Activated T-cell treated with anti-CD3 and anti-CD28 coated beads, Interleukin-2, amount 50 U/mL, for 72 hours (primary cell): ENCODE data around the gene MAGI1. TPM values are rescaled to one million over a fixed set of nuclear protein-coding genes. Genes with fewer than 3 reads are reported as not detected.
"Not testable (repeated sequence)": the region's sequence is repeated elsewhere in the genome, so short reads cannot be mapped to it uniquely, and the experiment has no call there.

Source experiments
- ATAC-seq, 2 donors: fragments of 150-1000 bp; cut with Tn5 transposase; replicated peaks in 1 of 2; 2 replicates each; pipeline ENCODE4 v1.10.0; 2021; ENCODE audit warnings: moderate library complexity in 2 of 2, mild to moderate bottlenecking in 1 of 2
- DNase-seq, 2 donors: peaks; one replicate each; pipeline ENCODE4 v3.0.0; 2021 to 2022; ENCODE audit warnings: mixed read lengths in 1 of 2
- H3K27ac Mint-ChIP-seq: one replicate; pipeline ENCODE4 v1.8.0; 2022; ENCODE audit warnings: mild to moderate bottlenecking, moderate library complexity, mixed read lengths
- H3K27me3 Mint-ChIP-seq: one replicate; pipeline ENCODE4 v1.8.0; 2022; ENCODE audit warnings: low read depth, mixed read lengths
- H3K36me3 Mint-ChIP-seq, 2 donors: one replicate each; pipeline ENCODE4 v1.8.0; 2022; ENCODE audit warnings: mixed read lengths in 2 of 2, mild to moderate bottlenecking in 1 of 2; ENCODE audit not compliant: insufficient read depth in 2 of 2
- H3K4me1 Mint-ChIP-seq: one replicate; pipeline ENCODE4 v1.8.0; 2022; ENCODE audit warnings: low read depth, mixed read lengths
- H3K4me3 Mint-ChIP-seq, 2 donors: one replicate each; pipeline ENCODE4 v1.8.0; 2022; ENCODE audit warnings: mild to moderate bottlenecking in 2 of 2, mixed read lengths in 2 of 2, moderate library complexity in 2 of 2
- H3K9me3 Mint-ChIP-seq, 2 donors: one replicate each; pipeline ENCODE4 v1.8.0; 2022; ENCODE audit warnings: mixed read lengths in 2 of 2
- total RNA-seq, 2 donors: library from RNA; stranded (reverse); gene quantifications; one replicate each; pipeline ENCODE4 v1.2.3, GENCODE V29; 2022

The MAGI1 gene
- total RNA-seq, 2 donors from 2014 or later = 0.41 to 0.67 TPM

DNA sequence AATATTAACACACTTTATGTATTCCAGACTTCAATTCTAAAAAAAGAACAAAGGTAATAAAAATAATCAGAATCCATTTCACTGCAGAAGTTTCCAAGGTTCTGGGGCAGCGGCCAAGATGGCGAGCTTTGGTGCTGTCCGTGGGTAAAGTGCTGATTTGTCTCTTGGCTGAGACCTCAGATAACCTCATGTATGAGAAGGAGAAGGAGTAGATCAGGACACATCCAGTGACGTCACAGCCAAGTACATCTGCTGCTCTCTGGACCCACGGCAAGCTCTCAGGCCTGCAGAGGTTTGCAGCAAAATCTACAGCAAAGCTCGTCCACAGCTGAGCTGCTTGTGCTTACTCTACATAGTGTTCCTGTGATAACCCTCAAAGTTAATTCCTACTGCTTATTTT is 165.7 kb downstream of the MAGI1 start:
- Mint-ChIP-seq H3K36me3 (no peaks in the 10 kb centered on the region), H3K4me3 (no peak overlapping the region), H3K27me3 (no peaks in the 10 kb centered on the region), H3K4me1 (no peaks in the 10 kb centered on the region), H3K9me3 (peaks cover 2 to 7% of the 10 kb centered on the region in 2 donors), H3K27ac (no peak overlapping the region)
- ATAC-seq (no peak), DNase-seq (no peak)

DNA sequence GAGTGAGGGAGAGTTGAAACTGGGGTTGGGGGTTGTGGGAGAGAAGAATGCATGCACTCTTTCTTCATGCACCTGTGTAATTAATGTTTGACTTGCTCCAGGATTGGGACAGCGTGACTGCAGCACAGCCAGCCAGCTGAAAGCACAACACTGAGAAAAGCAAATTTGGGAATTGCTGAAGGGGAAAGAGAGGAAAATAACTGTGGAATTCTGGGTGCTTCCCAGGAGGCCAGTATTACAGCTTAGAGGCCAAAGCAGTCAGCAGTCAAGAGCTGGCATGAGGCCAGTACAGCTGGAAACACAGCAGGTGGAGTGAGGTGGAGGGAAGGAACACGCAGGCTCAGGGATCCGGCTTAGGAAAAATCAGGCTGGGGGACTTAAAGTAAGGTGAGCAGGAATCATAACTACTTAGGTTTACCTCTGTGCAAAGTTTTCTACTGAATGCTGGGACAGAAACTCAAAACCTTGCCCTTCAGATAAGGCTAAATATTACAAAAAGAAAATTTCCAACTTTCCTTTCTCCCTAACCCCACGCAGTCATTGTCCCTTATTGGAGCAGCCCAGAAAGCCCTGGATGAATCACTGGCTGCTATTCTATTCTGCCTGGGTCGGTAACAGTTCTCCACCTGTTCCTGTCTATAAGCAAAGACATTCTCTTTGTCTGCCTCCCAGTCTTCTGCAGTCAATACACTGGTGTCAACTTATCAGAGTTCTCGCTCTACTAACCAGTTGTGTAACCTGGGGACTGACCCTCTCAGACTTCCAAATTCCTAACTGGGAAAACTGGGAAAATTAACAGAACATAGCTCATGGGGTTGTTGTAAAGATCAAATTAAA is 167.2 kb downstream of the MAGI1 start:
- Mint-ChIP-seq H3K27me3 (no peaks in the 10 kb centered on the region), H3K4me3 (no peak overlapping the region), H3K4me1 (no peaks in the 10 kb centered on the region), H3K9me3 (peaks cover 2 to 7% of the 10 kb centered on the region in 2 donors), H3K27ac (no peak overlapping the region), H3K36me3 (no peaks in the 10 kb centered on the region)
- DNase-seq = no peak
- ATAC-seq = no peak

DNA sequence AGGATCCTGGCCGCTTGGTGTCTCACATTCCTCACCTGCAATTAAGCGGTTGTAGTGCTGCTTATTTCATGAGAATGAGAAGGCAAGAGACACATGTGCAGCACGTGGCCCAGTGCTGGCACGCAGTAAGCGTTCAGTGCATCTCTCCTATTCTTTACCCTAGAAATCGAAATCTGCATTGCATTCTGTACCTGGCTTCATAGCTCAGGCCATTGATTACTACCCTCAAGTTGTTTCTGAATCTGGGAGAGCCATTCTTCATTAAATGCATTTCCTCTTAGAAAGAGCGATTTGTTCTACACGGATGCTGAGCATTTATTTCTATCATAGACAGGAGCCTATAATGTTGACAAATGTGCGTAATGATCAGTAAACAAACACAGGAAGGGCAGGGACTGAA is 168.9 kb downstream of the MAGI1 start:
- no peak for ATAC-seq
- H3K9me3 Mint-ChIP-seq = peaks cover 2 to 7% of the 10 kb centered on the region in 2 donors
- no peaks in the 10 kb centered on the region for H3K4me1 Mint-ChIP-seq
- no peak for DNase-seq
- no peak overlapping the region for H3K4me3 Mint-ChIP-seq
- no peak overlapping the region for H3K27ac Mint-ChIP-seq
- H3K27me3 Mint-ChIP-seq = no peaks in the 10 kb centered on the region
- H3K36me3 Mint-ChIP-seq = no peaks in the 10 kb centered on the region

DNA sequence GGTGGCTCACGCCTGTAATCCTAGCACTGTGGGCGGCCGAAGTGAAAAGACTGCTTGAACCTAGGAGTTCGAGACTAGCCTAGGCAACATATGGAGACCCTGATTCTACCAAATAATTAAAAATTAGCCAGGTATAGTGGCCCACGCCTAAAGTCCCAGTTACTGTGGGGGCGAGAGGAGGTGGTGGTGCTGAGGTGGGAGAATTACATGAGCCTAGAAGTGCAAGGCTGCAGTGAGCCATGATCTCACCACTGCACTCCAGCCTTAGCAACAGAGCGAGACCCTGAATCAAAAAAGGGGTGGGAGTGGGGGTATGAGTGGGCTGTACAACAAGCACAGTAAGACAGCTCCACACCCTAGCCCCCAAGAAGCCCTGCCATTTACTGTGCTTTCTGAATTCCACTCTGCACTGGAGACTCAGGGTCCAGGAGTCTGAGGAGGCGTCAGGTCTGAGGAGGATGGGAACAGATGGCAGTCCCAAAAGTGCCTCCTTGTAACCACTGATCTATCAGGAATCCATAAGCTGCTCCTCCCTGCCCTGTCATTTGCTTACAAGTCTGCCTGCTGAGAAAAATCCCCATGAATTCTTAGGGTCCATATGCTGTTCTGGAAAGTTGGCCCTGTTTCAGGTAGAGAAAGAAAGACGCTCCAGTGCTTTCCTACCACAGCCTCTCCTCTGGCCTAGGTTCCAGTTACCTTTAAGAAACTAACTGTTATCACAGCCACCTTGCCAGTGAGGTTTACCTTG is 171.1 kb downstream of the MAGI1 start:
- H3K4me1 Mint-ChIP-seq = no peaks in the 10 kb centered on the region
- no peak overlapping the region for H3K4me3 Mint-ChIP-seq
- no peak for ATAC-seq
- DNase-seq = no peak
- H3K9me3 Mint-ChIP-seq = peaks cover 4 to 6% of the 10 kb centered on the region in 2 donors
- H3K36me3 Mint-ChIP-seq = no peaks in the 10 kb centered on the region
- H3K27ac Mint-ChIP-seq = no peak overlapping the region
- no peaks in the 10 kb centered on the region for H3K27me3 Mint-ChIP-seq

DNA sequence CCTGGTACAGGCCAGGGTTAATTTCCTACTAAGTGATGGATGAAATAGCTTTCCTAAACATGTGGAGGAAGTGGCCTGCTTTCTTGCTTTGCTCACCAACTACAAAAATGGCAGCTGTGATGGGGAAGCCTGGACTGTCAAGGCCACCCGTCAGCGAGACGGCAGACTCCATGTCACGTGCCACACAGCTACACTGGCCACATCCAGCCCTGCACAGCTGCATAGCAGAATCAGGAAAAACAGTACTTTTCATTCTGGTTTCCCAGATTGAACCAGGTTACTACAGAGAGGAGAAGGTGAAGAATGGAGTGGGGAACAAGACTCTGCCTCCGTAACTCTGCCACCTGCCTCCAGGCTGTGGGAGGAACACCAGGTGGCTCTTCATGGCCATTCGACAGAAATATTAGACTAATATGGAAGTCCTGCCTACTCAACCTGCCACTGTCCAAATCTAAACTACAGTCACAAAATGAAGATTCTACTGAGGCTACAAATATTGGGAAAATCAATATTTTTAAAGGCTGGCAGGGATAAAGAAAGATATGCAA is 174.3 kb downstream of the MAGI1 start:
- H3K4me3 Mint-ChIP-seq = no peak overlapping the region
- H3K27ac Mint-ChIP-seq = no peak overlapping the region
- H3K36me3 Mint-ChIP-seq = no peaks in the 10 kb centered on the region
- DNase-seq (no peak), ATAC-seq (no peak)
- H3K27me3 Mint-ChIP-seq = no peaks in the 10 kb centered on the region
- peaks cover 4% of the 10 kb centered on the region in 2 donors for H3K9me3 Mint-ChIP-seq
- no peaks in the 10 kb centered on the region for H3K4me1 Mint-ChIP-seq

DNA sequence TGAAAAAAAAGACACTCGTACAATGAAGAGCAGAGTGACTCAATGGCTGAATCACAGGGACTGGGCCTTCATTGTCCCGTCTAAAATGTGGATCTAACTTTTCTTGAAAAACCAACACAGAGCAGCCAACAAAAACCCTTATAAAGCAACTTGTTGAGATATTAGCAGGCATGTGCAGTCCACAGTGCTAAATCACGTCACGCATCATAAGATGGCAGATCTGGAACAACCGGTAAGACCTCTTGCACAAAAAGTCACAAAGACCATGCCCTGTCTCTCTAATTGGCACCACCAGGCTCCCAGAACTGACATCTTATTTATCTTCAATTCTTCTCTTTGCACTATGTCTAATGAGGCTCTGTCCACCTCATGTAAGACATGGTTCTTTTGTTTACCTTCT is 177.0 kb downstream of the MAGI1 start:
- H3K27me3 Mint-ChIP-seq = no peaks in the 10 kb centered on the region
- no peaks in the 10 kb centered on the region for H3K4me1 Mint-ChIP-seq
- no peaks in the 10 kb centered on the region for H3K36me3 Mint-ChIP-seq
- no peak overlapping the region for H3K4me3 Mint-ChIP-seq
- no peak overlapping the region for H3K27ac Mint-ChIP-seq
- H3K9me3 Mint-ChIP-seq = peaks cover 2% of the 10 kb centered on the region in 2 donors
- DNase-seq (no peak), ATAC-seq (no peak)

DNA sequence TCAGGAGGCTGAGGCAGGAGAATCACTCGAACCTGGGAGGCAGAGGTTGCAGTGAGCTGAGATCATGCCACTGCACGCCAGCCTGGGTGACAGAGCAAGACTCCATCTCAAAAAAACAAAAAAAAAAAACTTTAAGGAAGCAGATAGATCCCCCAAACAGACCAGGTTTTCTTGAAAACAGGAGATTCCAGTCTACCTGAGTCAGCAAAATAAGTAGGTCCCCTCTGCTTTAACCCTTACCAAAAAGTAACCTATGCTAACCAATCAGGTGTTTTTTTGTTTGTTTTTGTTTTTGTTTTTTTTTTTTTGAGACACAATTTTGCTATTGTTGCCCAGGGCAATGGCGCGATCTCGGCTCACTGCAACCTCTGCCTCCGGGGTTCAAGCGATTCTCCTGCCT is 179.1 kb downstream of the MAGI1 start:
- not testable (repeated sequence) for H3K4me1 Mint-ChIP-seq, H3K9me3 Mint-ChIP-seq, H3K4me3 Mint-ChIP-seq, H3K27ac Mint-ChIP-seq, H3K27me3 Mint-ChIP-seq, ATAC-seq, DNase-seq, H3K36me3 Mint-ChIP-seq

DNA sequence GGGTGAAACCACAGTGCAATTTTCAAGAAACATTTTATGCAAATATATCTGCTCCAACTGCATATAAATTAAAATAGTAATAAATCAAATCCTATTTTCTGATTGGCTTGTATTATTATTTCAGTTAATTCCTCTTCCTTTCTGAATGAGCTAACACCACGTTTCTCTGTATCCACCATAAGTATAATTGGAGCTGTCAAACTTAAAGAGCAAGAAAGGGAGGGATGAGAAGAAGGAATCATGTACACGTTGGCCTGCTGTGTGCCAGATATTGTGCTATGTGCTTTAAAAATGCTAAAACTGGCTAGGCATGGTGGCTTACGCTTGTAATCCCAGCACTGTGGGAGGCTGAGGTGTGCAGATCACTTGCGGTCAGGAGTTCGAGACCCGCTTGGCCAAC is 180.0 kb downstream of the MAGI1 start:
- ATAC-seq (no peak), DNase-seq (no peak)
- no peak overlapping the region for H3K4me3 Mint-ChIP-seq
- no peak overlapping the region for H3K27ac Mint-ChIP-seq
- no peaks in the 10 kb centered on the region for H3K36me3 Mint-ChIP-seq
- peaks cover 2 to 4% of the 10 kb centered on the region in 2 donors for H3K9me3 Mint-ChIP-seq
- H3K27me3 Mint-ChIP-seq = no peaks in the 10 kb centered on the region
- no peaks in the 10 kb centered on the region for H3K4me1 Mint-ChIP-seq

DNA sequence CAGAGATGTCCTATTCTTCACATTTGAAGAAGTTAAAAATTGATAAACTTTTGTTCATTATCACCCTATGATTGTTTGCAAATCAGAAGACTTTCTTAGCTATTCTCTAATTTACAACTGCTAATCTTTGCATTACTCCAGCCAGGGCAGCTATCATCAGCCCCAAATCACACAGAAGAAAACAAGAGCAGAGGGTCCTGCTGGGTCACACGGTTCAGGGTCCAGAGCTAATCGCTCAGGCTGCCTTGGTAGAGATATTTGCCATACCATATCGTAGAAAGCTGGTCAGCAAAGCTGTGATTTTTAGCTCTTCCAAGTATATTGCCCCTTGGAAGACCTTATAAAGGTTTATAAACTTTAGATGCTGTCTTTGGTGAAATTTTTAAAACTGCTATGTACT is 181.4 kb downstream of the MAGI1 start:
- peaks cover 0 to 2% of the 10 kb centered on the region in 2 donors for H3K9me3 Mint-ChIP-seq
- H3K36me3 Mint-ChIP-seq = no peaks in the 10 kb centered on the region
- ATAC-seq = no peak
- H3K27ac Mint-ChIP-seq = no peak overlapping the region
- no peaks in the 10 kb centered on the region for H3K4me1 Mint-ChIP-seq
- no peaks in the 10 kb centered on the region for H3K27me3 Mint-ChIP-seq
- no peak for DNase-seq
- H3K4me3 Mint-ChIP-seq = no peak overlapping the region

DNA sequence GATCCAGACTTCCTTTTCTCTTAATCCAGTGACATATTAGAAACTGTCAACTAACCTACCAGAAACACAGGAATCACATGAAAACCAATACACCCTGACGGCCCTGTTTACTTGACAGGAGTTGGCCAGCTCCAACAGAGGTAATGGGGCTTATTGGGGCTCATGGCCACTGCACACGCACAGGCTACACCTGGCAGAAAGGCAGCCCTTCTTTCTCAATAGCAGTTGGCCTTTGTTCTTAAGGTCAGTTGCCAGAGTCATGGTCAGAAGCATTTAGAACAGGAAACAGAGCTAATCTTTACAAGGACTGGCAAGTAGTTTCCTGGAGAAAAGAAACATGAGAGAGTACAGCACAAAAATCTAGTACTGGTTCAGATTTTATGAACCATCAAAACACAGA is 181.8 kb downstream of the MAGI1 start:
- H3K36me3 Mint-ChIP-seq = no peaks in the 10 kb centered on the region
- no peaks in the 10 kb centered on the region for H3K27me3 Mint-ChIP-seq
- no peak overlapping the region for H3K4me3 Mint-ChIP-seq
- no peaks in the 10 kb centered on the region for H3K4me1 Mint-ChIP-seq
- ATAC-seq (no peak), DNase-seq (no peak)
- peaks cover 0 to 2% of the 10 kb centered on the region in 2 donors for H3K9me3 Mint-ChIP-seq
- H3K27ac Mint-ChIP-seq = no peak overlapping the region

DNA sequence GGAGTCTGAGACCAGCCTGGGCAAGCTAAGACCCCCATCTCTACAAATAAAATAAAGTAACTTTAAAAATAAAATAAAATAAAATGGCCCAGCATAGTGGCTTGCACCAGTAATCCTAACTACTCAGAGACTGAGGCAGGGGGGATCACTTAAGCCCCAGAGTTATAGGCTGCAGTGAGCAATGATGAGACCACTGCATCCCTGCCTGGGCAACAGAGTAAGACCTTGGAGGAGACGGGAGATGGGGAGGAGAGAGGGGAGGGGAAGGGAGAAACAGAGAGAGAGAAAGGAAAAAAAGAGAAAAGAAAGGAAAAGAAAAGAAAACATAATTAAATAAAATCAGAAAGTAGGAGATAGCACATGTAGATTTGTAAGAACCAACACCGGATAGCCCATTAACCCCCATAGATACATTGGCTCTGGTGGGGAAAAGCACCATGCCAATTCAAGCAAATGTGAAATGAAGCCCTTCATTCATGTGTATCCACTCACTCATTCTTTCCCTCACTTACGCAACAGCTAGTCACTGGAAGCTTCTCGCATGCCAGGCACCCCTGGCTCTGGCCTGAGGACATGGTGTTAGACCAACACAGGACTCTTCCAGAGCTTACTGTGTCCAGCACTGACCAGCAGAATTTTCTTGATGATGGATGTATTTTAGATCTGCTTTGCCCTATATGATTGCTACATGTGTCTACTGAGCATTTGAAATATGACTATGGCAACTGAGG is 183.2 kb downstream of the MAGI1 start:
- no peak for ATAC-seq
- no peak overlapping the region for H3K27ac Mint-ChIP-seq
- peaks cover 0 to 2% of the 10 kb centered on the region in 2 donors for H3K9me3 Mint-ChIP-seq
- H3K4me3 Mint-ChIP-seq = no peak overlapping the region
- H3K36me3 Mint-ChIP-seq = no peaks in the 10 kb centered on the region
- DNase-seq = no peak
- H3K27me3 Mint-ChIP-seq = no peaks in the 10 kb centered on the region
- no peaks in the 10 kb centered on the region for H3K4me1 Mint-ChIP-seq

DNA sequence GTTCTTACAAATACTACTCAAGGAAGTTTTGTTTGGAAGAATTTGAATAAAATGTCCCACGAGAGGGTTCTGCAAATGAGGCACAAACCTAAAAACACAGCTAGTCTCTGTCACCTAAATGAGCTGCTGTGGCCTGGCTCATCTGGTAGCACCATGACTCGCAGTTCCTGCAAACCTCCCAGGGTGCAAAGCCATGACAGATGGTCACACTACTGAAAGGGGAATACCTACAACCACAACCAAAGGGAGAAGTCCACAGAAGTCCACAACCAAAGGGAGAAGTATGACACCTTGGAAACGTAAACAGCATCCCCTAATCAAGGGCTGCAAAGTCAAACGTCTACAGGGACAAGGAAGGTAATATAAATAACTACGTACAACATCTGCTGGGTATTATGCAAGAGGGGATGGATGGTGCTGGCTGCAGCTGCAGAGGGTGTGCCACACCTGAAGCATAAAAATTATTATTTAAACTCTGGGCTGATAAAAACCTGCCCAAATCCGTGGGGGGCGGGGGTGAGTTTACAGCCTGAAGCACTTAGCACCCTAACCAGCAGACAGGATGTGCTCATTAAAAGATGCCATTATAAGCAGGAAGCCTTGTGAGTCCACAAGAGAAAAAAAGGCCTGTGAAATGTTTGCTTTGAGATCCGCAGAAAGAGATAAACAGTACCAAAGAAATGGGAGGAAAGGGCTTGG is 184.0 kb downstream of the MAGI1 start:
- Mint-ChIP-seq H3K27me3 (no peaks in the 10 kb centered on the region), H3K36me3 (no peaks in the 10 kb centered on the region), H3K9me3 (peaks cover 0 to 2% of the 10 kb centered on the region in 2 donors), H3K4me3 (no peak overlapping the region), H3K4me1 (no peaks in the 10 kb centered on the region), H3K27ac (no peak overlapping the region)
- DNase-seq (no peak), ATAC-seq (no peak)
